GM13977 (cell line): ENCODE data around the gene SDCBP2.

ENCODE experiments used
- DNase-seq: peaks from one replicate; pipeline ENCODE4 v3.0.0; 2012; ENCODE audit warnings: low spot score
- CTCF ChIP-seq: IDR thresholded peaks from 2 replicates; pipeline ENCODE4 v1.5.1; 2012; ENCODE audit warnings: mild to moderate bottlenecking, control low read depth; ENCODE audit not compliant: insufficient read depth; ENCODE audit errors: extremely low read depth, missing control alignments
- in situ Hi-C: fragments of 300-500 bp; cut with MboI; formaldehyde crosslinking; loops from one replicate; pipeline ENCODE4 v1.12.0; 2022; ENCODE audit warnings: low sequenced_read_pairs, low pct_unique_long_range_greater_than_20kb, mixed read lengths, inconsistent platforms; ENCODE audit not compliant: unreplicated experiment

Gene SDCBP2

GRCh38 chr20:1321654-1321939, 7.3 kb downstream of the SDCBP2 start:
- TF ChIP-seq CTCF: no peak
- no peak for DNase-seq
- in situ Hi-C loops: no loop called here

- in situ Hi-C loops: no loop called here
- no peak for TF ChIP-seq CTCF
- no peak for DNase-seq
Measured at GRCh38 chr20:1320902-1321653, 7.9 kb downstream of the SDCBP2 start.

GRCh38 chr20:1320016-1320415, 8.9 kb downstream of the SDCBP2 start:
- no peak for DNase-seq
- in situ Hi-C loops: no loop called here
- TF ChIP-seq CTCF: no peak

DNA sequence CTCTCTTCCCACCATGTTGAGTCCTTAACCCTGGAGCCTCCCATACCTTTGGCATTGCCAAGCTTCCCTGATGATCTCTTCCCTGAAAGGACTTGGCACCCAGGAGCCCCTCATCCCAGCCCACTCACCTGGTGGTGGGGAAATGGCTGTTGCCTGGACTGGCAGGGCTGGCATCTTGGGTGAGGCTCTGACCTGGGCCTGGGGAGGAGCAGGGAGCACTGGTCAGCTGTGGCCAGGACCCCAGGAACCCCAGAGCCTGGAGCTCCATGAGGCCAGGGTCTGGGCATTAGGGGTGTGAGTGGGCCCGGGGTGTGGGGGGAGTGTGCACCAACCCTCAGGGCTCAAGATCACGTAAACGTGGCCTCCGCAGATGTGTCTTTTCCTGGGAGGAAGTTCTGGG, 9.5 kb downstream of the SDCBP2 start:
- in situ Hi-C loops: no loop called here
- no peak for TF ChIP-seq CTCF
- no peak for DNase-seq

- no peak for DNase-seq
- in situ Hi-C loops: no loop called here
- no peak for TF ChIP-seq CTCF
Measured at GRCh38 chr20:1319051-1319450, 9.9 kb downstream of the SDCBP2 start.

DNA sequence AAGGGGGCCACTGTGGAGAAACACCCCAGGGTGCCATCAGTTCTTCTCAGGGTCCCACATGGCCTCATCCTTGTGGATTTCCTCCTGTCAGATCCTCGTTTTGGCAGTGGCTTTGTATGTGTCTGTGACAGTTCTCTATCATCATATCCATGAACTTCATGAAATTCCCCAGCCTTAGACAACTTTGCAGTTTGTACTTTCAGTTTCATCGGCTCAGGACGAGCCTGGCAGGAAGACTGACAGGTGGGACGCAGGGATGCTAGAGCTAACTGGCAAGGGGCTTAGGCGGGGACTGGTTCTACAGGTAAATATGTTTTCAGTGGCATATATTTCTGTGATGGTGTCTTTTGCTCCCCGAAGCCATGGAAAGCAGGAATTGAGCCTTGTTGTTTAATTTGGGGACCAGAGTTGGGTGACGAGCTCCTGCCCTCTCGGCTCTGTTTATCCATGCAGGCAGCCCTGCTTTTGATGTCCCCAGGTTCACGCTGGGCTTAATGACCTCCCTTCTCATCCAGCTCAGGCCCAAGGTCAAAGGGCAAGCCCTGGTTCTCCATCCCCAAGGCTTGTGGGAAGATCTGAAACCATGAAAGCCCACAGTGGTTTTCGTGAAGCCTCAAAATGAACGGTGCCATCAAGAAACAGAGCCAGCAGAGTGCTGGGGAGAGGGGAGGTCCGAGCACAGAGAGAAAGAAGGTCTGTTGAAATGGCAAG, 11.2 kb downstream of the SDCBP2 start:
- DNase-seq: no peak
- TF ChIP-seq CTCF: no peak
- in situ Hi-C loops: no loop called here
